DMS79 treated with DMSO at 0.1 percent for 48 hours (cell line): ENCODE results near the gene TUBB1.
"Not testable (repeated sequence)": the region's sequence is repeated elsewhere in the genome, so short reads cannot be mapped to it uniquely, and the experiment has no call there.

Experiments
- DNase-seq: peaks from one replicate; lab custom pipeline; 2025; lab: John Stamatoyannopoulos, UW

TUBB1 gene

DNA sequence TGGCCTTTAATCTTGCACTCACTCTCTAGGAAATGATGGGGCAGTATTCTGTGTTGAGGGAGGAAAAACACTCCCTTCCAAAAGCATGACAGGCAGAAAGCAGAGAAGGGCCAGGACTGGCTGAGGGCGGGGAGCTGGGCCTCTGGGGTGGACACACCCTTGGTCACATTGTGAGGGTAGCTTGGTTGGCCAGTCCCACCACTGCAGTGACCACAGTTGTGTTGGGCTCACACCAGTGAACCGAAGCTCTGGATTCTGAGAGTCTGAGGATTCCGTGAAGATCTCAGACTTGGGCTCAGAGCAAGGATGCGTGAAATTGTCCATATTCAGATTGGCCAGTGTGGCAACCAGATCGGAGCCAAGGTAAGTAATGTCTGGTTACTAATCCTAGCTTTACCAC lies at the start of gene TUBB1:
Gene TUBB1 (plus strand): TSS at position 213 of the 400 bp plus-strand sequence. CDS start 94 bp downstream, at position 307.
- DNase-seq: no peak

DNA sequence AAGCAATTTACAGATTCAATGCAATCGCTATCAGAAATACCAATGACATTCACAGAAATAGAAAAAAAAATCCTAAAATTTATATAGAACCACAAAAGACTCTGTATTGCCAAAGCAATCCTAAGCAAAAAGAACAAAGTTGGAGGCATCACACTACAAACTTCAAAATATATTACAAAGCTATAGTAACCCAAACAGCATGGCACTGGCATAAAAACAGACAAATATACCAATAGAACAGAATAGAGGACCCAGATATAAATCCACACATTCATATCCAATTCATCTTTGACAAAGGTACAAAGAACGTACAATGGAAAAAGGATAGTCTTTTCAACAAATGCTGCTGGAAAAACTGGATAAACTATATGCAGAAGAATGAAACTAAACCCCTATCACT lies 49.8 kb upstream of the TUBB1 start:
- DNase-seq: no peak

DNA sequence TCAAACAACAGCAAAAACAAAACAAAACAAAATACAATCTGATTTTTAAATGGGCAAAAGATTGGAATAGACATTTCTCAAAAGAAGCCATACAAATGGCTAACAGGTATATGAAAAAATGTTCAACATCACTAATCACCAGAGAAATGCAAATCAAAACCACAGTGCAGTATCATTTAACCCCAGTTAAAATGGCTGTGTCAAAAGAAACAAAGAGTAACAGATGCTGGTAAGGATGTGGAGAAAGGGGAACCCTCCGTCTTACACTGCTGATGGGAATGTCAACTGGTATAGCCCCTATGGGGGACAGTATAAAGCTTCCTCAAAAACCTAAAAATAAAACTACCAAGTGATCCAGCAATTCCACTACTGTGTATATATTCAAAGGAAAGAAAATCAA lies 49.1 kb upstream of the TUBB1 start:
- DNase-seq: no peak

DNA sequence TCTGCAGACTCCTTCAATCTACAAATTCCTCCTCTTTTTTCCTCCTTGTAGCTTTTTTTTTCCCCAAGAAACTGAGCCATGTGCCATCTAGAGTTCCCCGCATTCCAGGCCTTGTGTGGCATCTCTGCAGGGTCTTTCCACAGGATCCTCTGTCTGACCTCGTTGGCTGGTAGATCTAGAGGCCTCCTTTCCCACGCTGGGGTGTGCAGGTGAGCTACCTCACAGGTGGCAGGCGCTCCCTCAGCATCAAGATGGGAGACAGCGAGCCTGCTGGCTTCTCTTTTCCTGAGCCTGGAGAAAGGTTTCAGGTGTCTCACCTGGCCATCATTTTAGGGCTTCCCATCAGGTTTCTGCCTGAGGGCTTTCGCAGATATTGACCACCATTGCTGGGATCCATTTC lies 47.8 kb upstream of the TUBB1 start:
- DNase-seq: no peak

DNA sequence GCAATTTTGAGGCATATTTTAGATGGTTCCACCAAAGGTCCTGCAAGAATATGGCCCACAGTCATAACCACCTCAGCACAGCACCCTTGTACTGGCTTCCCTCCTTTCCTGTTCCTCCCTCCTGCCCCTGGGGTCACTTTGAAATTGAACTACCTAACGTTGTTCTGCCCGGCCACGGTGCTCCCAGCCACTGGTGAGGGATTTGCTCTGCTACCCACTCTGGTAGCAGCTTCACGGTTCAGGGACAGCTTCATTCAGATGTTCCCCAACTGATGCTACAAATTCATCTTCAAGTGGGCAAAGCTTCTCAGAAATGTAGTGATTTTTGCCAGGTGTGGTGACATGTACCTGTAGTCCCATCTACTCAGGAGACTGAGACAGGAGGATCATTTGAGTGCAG lies 46.0 kb upstream of the TUBB1 start:
- no peak for DNase-seq

DNA sequence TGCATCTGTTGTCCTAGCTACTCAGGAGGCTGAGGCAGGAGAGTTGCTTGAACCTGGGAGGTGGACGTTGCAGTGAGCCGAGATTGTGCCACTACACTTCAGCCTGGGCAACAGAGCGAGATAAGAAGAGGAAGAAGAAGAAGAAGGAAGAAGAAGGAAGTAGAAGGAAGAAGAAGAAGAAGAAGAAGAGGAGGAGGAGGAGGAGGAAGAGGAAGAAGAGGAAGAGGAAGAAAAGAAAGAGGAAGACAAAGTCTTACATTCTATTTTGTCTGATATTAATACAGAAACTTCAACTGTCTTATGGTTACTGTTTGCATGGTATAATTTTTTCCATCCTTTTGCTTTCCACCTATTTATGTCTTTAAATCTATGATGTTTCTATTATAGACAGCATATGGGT lies 45.4 kb upstream of the TUBB1 start:
- DNase-seq: no peak

DNA sequence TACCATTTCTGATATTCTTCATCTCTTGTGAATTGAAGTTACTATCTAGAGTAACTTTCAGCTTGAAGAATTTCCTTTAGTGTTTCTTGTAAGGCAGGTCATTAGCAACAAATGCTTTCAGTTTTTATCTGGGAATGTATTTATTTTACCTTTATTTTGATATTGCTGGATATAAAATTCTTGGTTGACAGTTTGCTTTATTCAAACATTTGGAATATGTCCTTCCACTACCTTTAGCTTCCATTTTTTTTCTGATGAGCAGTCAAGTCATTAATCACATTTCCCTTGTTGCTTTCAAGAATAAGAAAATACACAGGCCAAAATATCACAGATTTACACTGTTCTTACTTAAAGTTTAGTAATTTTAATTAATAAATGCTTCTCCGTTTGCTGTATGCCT lies 43.9 kb upstream of the TUBB1 start:
- DNase-seq: no peak

DNA sequence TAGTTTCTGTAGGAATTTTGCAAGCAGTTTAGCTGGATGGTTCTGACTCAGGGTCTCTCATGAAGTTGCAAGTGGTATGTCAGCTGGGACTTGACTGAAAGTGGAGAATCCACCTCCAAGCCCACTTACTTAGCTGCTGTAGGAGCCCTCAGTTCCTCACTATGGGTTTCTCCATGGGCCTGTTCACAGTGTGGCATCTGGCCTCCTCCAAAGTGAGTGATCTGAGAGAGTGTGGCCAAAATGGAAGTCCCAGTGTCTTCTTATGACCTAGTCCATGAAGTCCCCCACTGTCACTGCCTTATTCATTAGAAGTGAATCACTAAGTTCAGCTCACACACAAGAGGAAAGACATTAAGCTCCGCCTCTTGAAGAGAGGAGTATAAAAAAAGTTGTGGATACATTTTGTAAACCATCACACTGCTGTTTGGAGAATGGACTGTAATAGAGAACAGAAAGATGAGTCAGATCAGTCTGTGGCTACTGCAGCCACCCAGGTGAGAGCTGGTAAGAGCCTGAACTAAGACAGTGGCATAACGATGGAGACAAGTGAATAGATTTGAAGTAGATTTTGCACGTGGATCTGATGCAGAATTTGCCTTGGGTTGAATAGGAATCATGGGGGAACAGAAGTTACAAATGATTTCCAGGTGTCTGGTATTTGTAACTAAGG lies 43.0 kb upstream of the TUBB1 start:
- DNase-seq: no peak

DNA sequence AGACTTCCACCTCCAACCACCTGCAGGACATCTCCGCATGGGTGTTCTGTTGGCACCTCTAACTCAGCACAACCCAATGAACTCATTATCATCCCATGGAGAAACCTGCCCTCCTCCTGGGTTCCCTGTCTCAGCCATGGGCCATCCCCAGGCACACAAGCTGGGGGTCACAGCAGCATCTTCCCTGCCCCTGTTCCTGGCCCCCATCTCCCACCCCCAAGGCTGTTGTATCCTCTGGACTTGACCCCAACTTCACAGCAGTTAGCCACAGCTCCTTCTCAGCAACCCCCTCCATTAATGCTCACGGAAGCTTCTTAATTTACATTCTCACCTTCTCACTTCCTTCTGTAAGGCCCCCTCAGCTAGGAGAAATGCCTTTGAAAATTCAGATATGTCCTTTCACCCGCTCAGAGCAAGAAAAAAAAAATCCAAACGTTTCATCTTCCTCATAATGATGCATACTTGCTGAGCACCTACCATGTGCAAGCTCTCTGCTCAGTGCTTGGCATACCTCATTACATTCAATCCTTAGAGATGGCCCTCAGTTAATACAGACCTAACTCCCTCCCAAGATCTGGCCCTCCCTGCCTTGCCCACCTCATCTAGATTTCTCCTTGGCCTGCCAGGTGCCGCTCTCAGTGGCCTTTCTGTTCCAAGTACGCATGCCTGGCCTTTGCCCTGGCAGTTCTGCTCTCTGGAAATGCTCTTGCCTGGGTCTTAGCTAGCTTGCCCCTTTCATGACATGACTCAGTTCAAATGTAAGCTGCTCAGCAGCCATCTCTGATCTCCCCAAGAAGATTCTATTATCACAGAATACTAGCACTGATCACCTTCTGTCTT lies 40.7 kb upstream of the TUBB1 start:
- DNase-seq: no peak

DNA sequence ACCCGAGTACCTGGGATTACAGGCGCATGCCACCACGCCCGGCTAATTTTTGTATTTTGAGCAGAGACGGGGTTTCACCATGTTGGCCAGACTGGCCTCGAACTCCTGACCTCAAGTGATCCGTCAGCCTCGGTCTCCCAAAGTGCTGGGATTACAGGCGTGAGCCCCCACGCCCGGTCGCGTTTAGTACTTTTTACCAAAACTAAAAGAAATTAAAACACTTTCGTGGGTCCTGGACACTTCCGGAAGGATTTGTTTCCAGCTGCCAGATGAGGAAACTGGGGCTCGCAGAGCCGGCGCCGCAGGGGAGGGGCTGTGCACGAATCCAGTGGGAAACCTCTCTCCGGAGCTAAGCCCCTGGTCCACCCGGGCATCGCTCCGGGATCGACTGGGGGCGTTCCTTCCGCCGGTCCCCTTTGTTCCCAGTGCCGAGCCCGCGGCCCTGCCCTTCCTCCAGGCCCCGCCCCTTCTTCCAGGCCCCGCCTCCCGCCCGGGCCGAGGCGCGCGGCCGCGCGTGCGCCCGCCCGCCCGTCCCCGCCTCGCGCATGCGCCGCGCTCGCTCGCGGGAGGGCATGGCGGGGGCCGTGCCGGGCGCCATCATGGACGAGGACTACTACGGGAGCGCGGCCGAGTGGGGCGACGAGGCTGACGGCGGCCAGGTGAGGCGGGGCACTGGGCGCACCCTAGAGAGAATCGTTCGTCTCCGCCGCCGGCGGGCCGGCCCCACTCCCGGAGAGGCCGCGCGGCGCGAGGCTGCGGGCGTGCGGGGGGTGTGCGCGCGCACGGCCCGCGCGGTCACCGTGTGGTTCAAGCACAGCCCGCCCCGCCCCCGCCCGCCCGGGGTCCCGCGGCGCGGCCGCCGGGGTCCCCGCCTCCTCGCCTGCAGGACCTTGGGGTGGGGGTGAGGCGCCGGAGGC lies 38.3 kb upstream of the TUBB1 start, which contains the start of gene NELFCD:
Gene NELFCD (plus strand): TSS at position 546 of the 917 bp plus-strand sequence. CDS start 54 bp downstream, at position 600.
- peak; percentile 76 for DNase-seq

DNA sequence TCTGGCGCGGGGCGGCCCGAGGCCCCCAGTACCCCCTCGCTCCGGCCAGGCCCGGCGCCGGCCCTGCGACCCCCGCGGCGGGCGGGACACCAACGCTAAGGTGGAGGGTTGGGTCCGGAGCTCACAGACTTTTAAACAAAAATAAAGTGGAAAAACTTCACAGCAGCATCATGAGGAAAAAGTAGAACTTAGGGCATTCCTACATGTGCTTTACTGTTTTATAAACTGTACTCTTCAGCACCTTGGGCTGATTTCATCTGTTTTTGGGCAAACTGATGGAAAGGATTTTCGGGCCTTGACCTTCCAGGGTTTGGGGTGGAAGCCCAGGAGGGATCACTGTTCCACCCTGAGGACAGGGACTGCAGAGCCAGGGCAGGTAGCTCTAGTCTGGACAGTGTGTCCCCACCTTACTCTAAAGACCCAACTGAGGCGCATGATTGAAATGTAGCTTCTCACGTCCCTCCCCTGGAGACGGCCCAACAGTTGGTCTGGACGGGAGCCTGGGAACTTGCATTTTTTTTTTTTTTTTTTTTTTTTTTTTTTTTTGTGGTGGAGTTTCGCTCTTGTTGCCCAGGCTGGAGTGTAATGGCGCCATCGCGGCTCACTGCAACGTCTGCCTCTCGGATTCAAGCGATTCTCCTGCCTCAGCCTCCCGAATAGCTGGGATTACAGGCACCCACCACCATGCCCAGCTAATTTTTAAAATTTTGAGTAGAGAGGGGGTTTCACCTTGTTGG lies 37.4 kb upstream of the TUBB1 start:
- DNase-seq: no peak

DNA sequence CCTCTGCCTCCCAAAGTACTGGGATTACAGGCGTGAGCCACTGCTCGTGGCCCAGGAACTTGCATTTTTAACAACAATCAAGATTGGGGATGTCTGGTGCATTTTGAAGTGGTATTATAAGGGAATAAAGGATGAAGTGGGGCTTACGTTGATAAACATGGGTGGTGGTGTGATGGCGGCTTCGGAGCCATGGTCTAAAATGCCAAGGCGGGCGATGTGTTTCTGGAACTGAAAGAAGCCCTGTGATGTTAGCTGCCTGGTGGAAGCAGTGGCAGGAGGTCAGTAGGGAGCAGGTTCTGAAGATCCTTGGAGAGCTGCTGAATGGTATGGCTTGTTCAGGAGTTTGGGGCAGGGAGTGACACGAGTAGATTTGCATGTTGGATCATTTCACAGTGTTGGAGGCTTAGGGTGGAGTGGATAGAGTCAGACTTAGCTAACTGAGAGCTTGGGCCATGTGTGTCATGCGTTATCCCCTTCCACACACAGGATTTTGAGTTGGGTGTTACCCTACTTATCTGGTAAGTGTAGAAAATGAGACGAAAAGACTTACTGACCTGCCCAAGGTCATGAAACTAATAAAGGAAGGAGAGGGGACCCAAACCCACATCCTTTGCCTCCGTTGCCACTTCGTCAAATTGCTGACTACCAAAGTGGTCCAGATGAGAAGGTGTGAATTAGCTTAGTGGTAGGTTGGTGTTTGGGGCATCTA lies 36.7 kb upstream of the TUBB1 start:
- no peak for DNase-seq

DNA sequence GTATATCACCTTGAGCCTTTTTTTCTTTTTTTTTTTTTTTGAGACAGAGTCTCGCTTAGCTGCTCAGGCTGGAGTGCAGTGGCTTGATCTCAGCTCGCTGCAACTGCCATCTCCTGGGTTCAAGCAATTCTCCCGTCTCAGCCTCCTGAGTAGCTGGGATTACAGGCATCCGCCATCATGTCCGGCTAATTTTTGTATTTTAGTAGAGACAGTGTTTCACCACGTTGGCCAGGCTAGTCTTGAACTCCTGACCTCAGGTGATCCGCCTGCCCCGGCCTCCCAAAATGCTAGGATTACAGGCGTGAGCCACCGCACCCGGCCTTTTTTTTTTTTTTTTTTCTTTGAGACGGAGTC lies 36.1 kb upstream of the TUBB1 start:
- not testable (repeated sequence) for DNase-seq

DNA sequence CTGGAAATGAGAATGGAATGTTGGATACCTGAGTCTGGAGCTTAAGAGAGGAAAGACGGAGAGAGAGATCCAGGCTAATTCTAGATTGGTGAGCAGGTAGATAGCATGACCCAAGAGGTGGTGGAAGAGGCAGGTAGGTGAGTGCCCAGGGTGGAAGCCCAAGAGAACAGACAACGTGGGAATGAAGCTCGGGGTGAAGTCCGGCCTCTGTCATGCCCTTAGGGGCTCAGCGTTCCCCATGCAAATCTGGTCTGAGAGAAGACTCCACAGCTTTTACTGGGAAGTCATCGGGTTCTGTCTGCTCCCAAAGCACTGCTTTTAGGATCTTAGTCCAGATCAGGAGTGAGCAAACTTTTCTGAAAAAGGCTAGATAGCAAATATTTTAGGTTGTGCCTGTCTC lies 34.5 kb upstream of the TUBB1 start:
- no peak for DNase-seq

DNA sequence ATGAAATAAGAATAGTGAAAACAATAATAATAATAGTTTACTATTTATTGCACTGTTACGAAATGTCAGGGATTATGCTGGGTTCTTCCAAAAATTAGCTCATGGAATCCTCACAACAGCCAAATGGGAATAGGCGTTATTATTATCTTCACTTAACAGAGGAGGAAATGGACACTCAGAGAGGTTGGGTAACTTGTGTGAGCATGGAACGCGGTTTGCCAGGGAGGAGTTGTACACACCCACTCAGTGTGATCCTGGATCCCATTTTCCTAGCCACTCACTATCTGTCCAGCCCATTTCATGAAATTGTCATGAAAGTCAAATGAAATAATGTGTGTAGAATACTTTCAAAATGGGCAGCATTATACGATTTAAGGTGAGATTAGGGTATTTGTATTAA lies 33.6 kb upstream of the TUBB1 start:
- DNase-seq: no peak

DNA sequence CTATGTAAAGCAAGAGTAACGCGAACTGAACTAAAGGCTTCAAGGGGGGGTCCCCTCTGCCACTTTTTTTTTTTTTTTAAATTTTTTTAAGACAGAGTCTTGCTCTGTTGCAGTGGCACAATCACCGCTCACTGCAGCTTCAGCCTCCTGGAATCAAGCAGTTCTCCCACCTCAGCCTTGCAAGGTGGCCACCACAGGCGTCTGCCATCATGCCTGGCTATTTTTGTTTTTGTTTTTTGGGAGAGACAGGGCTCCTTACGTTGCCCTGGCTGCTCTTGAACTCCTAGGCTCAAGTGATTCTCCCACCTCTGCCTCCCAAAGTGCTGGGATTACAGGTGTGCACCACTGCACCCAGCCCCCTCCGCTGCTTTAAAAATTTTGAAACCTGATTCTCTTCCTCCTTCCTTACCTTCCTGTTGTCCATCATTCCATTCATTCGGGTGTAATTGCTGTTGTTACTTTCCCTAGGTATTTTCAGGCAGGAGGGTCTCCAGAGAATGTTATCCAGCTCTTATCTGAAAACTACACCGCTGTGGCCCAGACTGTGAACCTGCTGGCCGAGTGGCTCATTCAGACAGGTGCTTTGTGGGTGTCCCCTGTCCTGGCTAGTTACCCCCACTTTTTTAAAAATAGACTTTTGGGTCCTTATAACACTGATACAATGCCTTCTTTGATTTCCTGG lies 32.8 kb upstream of the TUBB1 start:
- no peak for DNase-seq

DNA sequence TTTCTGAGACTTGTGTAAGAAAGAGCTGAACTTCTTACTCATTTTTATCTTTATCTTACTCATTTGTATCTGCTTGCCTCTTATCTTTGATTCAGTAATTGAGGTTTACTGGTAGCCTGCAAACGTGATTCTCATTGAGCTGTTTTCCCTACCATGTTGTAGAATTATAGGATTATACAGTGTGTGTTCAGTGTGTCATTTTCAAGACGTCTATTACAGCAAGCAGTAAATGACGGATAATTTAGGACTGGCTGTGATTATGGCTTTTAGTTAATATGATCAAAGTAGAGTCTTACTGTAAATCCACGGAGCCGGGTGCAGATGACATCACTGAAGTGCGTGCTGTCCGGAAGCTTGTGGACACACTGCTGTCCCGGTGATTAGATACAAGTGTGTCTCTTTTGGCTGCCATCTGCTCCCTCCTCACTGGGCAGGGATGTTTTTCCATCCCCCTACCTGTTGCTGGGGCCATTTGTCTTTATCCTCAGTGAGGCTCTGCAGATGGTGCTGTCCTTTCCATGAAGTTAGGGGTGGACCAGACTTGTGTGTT lies 32.2 kb upstream of the TUBB1 start:
- no peak for DNase-seq

DNA sequence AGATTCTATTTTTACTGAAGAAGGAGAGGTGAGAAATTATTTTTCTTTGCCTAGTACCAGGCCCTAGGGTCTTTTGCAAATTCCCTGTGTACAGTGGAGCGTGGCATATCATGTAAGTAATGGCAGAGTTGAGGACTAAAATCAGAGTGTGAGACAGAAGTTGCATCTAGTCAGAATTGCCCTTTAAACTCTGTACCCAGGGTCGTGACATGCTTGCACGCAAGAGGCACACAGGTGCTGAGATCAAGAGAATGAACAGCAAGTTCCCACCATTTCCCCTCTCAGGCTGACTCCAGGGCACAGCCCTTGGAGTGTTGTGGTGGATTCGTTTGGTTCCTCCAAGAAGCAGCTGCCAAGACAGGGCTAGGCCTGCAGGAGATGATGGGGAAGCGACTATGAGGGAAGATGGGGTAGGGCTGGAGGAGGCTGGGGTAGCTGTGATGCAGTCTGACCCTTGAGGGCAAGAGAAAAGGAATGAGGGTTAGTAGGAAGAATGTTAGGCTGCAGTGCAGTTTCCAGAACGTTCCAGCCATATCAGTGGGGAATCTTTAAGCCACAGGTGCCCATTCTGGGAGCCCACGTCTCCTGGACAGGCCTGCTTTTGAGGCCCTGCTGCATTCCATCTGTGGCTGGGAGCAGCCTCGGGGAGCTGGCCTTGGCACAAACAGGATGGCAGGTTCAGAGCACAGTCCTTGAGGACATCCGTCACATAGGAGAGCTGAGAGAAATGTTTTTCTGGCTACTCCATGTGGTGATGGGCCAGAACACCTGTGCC lies 31.3 kb upstream of the TUBB1 start:
- DNase-seq: no peak

DNA sequence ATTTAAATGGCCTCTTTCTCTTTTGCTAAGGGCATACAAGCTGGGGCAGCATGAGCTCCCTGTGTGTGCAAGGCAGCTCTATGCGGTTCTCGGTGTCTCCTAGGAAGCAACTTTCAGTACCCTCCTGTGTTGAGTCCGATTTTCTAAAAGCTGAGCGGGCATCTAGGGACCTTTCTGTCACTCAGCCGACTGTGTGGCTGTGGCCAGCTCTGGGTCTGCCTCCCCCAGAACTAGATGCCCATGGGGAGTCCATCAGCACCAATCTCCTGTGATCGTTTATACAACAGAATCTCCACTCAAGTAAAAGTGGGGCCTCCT lies 30.7 kb upstream of the TUBB1 start:
- DNase-seq: no peak

DNA sequence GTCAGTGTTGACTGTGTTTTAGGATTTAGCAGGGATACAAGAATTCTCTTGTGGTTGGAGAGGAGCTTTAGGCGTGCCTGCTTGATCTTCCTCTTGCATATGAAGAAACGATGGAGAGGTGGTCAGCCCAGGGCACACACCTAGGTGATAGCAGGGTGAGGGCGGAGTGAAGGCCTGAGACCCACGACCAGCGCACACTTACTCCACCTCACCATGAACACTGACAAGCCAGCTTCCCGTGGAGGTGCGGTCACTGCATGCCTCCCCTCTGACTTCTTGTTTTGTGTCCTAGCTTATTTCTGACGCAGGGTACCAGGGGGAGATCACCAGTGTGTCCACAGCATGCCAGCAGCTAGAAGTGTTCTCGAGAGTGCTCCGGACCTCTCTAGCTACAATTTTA lies 30.0 kb upstream of the TUBB1 start:
- no peak for DNase-seq
